K562 (cell line): ENCODE data around the gene OVOL1.

Source experiments
- ADNP ChIP-seq: fragments of 200-800 bp; sonication (Bioruptor generic); IDR thresholded peaks from 2 replicates; pipeline ENCODE4 v1.6.1; 2016; ENCODE audit warnings: missing genetic modification characterization, missing compliant biosample characterization
- POLR2AphosphoS5 ChIP-seq: IDR thresholded peaks from 2 replicates; pipeline ENCODE4 v1.6.1; 2011; ENCODE audit warnings: mild to moderate bottlenecking, low read depth, low read length, moderate library complexity; ENCODE audit not compliant: control insufficient read depth, insufficient read depth
- TF ChIP-seq, protein P1 (sequence below), 3 experiments: IDR thresholded peaks in 2 of 3; conservative IDR thresholded peaks in 1 of 3; 2 replicates each; pipeline ENCODE4 v1.5.1; 2011 to 2012; ENCODE audit warnings: low read length in 3 of 3, mild to moderate bottlenecking in 3 of 3, control low read depth in 2 of 3, improper control_type of control experiment in 1 of 3, inconsistent platforms in 1 of 3, low read depth in 1 of 3, mixed read lengths in 1 of 3, moderate library complexity in 1 of 3; ENCODE audit not compliant: insufficient read depth in 2 of 3

DNA sequence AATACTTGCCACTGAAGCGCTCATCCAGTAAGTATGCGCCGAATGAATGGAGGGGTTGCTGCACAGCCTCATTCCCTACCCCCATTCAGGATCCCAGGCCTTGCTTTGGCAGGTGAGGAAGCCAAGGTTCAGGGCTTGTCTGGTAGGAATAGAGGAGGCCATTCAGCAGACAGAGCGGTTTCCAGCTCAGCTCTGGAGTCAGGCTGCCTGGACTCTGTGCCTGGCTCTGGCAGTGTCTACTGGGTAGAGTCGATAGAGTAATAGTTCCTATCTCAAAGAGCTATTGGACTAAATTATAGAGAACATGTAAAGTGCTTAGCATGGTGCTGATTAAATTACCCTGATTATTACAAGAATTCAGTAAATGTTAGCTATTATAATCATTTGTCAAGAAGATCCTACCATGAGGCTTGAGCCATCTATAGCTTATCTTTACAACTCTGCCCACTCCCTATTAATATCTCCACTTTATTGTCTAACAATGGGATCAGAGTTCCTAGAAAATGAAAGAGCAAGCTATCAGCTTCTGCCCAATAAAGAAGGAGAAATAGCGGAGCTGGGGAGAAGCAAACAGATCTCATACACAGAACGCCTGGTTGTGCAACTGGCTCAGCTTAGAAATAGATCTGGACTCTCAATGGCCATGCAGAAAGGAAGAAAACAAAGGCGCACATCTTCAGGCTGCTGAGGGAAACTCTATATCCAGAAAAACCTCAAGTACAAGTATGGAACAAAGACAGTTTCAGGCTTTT is 40.3 kb downstream of the OVOL1 start:
- TF ChIP-seq, protein P1, sequence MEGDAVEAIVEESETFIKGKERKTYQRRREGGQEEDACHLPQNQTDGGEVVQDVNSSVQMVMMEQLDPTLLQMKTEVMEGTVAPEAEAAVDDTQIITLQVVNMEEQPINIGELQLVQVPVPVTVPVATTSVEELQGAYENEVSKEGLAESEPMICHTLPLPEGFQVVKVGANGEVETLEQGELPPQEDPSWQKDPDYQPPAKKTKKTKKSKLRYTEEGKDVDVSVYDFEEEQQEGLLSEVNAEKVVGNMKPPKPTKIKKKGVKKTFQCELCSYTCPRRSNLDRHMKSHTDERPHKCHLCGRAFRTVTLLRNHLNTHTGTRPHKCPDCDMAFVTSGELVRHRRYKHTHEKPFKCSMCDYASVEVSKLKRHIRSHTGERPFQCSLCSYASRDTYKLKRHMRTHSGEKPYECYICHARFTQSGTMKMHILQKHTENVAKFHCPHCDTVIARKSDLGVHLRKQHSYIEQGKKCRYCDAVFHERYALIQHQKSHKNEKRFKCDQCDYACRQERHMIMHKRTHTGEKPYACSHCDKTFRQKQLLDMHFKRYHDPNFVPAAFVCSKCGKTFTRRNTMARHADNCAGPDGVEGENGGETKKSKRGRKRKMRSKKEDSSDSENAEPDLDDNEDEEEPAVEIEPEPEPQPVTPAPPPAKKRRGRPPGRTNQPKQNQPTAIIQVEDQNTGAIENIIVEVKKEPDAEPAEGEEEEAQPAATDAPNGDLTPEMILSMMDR (IDR thresholded peaks at IDR 0.05 in 2 of 3, conservative IDR thresholded peaks at IDR 0.05 in 1 of 3; ENCODE audit: insufficient read depth in 2 of 3, low read depth in 1 of 3, low read length in 3 of 3): no peak
- TF ChIP-seq POLR2AphosphoS5 (no peak), ADNP (tag) (no peak)
